GM12865 (cell line): ENCODE results near the gene FARP1.

Source experiments
- DNase-seq: peaks from one replicate; pipeline ENCODE4 v3.0.0; 2010; ENCODE audit warnings: low read depth
- H3K4me3 ChIP-seq: 2 replicates; pipeline ENCODE4 v1.5.1; 2011; ENCODE audit warnings: mild to moderate bottlenecking, low read depth, low read length, control low read depth
- TF ChIP-seq, protein P1 (sequence below): IDR thresholded peaks from 2 replicates; pipeline ENCODE4 v1.5.1; 2011; ENCODE audit warnings: low read length, control low read depth, low read depth, inconsistent platforms; ENCODE audit not compliant: insufficient read depth; ENCODE audit errors: missing control alignments

The FARP1 gene

DNA sequence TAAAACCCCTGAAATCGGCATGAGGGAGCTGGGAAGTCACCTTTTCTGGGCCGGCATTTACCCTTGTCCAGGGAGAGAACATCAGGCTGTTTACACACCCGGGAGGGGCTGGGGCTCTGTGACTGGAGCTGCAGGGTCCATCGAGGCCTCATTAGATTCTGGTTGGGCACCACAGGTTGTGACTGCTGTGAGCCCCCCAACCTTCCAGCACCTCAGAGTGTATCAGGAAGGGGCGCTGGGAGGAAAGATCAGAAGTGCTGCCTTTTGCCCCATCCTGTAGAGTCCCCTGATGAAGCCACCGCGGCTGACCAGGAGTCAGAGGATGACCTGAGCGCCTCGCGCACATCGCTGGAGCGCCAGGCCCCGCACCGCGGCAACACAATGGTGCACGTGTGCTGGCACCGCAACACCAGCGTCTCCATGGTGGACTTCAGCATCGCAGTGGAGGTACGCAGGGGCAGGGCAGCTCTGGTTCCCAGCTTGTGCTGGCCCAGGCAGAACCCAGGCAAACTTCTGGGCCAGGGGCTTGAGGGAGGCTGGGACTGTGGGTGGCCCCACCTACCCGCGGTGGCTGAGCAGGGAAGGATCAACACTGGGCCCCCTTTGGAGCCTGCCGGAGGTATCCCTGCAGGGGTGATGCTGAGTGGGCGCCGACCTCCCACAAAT, 297.6 kb downstream of the FARP1 start:
- DNase-seq, result no peak
- TF ChIP-seq, protein P1, sequence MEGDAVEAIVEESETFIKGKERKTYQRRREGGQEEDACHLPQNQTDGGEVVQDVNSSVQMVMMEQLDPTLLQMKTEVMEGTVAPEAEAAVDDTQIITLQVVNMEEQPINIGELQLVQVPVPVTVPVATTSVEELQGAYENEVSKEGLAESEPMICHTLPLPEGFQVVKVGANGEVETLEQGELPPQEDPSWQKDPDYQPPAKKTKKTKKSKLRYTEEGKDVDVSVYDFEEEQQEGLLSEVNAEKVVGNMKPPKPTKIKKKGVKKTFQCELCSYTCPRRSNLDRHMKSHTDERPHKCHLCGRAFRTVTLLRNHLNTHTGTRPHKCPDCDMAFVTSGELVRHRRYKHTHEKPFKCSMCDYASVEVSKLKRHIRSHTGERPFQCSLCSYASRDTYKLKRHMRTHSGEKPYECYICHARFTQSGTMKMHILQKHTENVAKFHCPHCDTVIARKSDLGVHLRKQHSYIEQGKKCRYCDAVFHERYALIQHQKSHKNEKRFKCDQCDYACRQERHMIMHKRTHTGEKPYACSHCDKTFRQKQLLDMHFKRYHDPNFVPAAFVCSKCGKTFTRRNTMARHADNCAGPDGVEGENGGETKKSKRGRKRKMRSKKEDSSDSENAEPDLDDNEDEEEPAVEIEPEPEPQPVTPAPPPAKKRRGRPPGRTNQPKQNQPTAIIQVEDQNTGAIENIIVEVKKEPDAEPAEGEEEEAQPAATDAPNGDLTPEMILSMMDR, result no peak
- H3K4me3 ChIP-seq, result no peak overlapping the region

GRCh38 chr13:98441056-98441676, 298.3 kb downstream of the FARP1 start:
- TF ChIP-seq, protein P1, result no peak
- no peak overlapping the region for H3K4me3 ChIP-seq
- DNase-seq, result no peak

GRCh38 chr13:98442391-98443230, 299.7 kb downstream of the FARP1 start:
- DNase-seq, result no peak
- TF ChIP-seq, protein P1, result no peak
- H3K4me3 ChIP-seq, result no peak overlapping the region

DNA sequence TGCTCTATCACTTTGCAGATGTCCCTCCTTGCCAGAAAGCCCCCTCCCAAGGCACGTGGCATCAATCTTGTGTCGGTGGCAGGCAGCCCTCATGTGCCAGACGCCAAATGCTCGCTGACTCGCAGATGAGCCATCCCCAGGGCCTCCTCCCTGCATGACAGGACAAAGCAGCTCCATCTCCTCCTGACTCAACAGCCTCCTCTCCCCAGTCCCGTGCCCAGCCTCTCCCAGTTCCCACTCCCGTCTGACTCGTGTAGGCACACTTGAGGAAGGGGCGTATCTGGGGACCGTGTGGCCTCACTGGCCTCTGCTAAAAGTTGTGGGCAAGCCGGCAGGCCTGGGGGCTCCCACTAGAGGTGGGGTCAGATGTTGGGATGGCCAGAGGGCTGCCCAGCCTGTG, 300.4 kb downstream of the FARP1 start:
- DNase-seq, result no peak

DNA sequence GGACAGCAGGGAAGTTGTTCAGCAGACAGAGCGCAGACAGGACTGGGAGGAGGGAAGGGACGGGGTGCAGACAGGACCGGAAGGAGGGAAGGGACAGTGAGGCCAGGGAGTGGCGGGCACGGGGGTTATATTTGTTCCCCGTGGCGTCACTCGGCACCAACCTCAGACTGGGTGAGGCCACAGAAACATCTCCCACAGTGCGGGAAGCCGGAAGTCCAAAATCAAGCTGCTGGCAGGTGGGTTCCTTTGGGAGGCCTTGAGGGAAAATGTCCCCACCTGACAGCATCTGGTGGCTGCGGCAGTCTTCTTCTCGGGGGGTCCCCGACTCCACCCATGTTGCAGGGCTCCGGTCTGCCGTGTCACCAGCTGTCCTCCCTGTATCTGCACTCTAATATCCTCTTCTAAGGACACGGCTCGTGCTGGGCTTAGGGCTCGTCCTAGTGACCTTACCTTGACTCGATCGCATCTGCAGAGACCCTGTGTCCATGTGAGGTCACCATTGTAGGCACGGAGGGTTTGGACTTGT, 301.0 kb downstream of the FARP1 start:
- no peak for DNase-seq
- TF ChIP-seq, protein P1, result no peak
- H3K4me3 ChIP-seq, result no peak overlapping the region

More for the DNA sequence above, 300.4 kb downstream of the FARP1 start:
- TF ChIP-seq, protein P1, result no peak
- H3K4me3 ChIP-seq, result no peak overlapping the region

- DNase-seq, result no peak
- H3K4me3 ChIP-seq, result no peak overlapping the region
- TF ChIP-seq, protein P1, result no peak
Observed at GRCh38 chr13:98444381-98444780, 301.5 kb downstream of the FARP1 start.
